Progenitor cell of endocrine pancreas (in vitro differentiated cells): ENCODE measurements around the gene MGAT5. TPM values are rescaled to one million over a fixed set of nuclear protein-coding genes. Genes with fewer than 3 reads are reported as not detected.

Experiments used
- DNase-seq: peaks from one replicate; pipeline ENCODE4 v3.0.0; 2021; ENCODE audit warnings: low spot score; ENCODE audit not compliant: unreplicated experiment
- H3K27ac Mint-ChIP-seq: 2 replicates; pipeline ENCODE4 v1.8.0; 2021; ENCODE audit warnings: mild to moderate bottlenecking, moderate library complexity, mixed read lengths
- H3K27me3 Mint-ChIP-seq: 2 replicates; pipeline ENCODE4 v1.8.0; 2021; ENCODE audit warnings: mixed read lengths
- H3K36me3 Mint-ChIP-seq: 2 replicates; pipeline ENCODE4 v1.8.0; 2022; ENCODE audit warnings: mixed read lengths; ENCODE audit not compliant: insufficient read depth
- H3K4me1 Mint-ChIP-seq: 2 replicates; pipeline ENCODE4 v1.8.0; 2021; ENCODE audit warnings: low read depth, mixed read lengths
- H3K4me3 Mint-ChIP-seq: 2 replicates; pipeline ENCODE4 v1.8.0; 2021; ENCODE audit warnings: low read depth, mild to moderate bottlenecking, moderate library complexity, mixed read lengths
- H3K9me3 Mint-ChIP-seq: 2 replicates; pipeline ENCODE4 v1.8.0; 2021; ENCODE audit warnings: low read depth, mixed read lengths
- total RNA-seq: library from RNA; stranded (reverse); gene quantifications from 2 replicates; pipeline ENCODE4 v1.2.1, GENCODE V29; 2021
- TF ChIP-seq, protein P1 (sequence below): fragments of 200-600 bp; sonication (generic); IDR thresholded peaks from one replicate; pipeline ENCODE4 v1.5.0; 2021; ENCODE audit warnings: antibody characterized with exemption, mild to moderate bottlenecking; ENCODE audit not compliant: unreplicated experiment

MGAT5 gene
- total RNA-seq, 1 donor from 2014 or later, result 110 TPM

DNA sequence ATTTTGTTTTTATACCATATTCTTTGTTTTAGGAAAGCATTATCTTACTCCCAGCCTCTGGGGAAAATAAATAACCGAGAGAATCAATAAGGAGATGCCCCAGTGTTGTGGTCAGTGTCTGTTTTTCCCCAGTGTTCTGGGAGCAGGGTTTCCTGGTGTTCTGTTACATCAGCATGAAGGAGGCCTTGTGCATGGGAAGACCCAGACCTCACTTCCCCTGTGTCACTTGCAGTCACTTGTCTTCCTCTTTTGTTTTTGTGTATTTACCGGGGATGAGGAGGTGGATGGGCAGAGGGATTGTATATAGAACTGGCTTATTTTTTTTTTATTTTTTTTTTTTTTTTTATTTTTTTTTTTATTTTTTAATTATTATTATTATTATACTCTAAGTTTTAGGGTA lies 45.0 kb upstream of the MGAT5 start:
- Mint-ChIP-seq H3K36me3 (no peaks in the 10 kb centered on the region), H3K27ac (no peak overlapping the region), H3K4me1 (peaks cover 7% of the 10 kb centered on the region), H3K27me3 (no peaks in the 10 kb centered on the region), H3K4me3 (no peak overlapping the region), H3K9me3 (no peaks in the 10 kb centered on the region)
- TF ChIP-seq, protein P1, sequence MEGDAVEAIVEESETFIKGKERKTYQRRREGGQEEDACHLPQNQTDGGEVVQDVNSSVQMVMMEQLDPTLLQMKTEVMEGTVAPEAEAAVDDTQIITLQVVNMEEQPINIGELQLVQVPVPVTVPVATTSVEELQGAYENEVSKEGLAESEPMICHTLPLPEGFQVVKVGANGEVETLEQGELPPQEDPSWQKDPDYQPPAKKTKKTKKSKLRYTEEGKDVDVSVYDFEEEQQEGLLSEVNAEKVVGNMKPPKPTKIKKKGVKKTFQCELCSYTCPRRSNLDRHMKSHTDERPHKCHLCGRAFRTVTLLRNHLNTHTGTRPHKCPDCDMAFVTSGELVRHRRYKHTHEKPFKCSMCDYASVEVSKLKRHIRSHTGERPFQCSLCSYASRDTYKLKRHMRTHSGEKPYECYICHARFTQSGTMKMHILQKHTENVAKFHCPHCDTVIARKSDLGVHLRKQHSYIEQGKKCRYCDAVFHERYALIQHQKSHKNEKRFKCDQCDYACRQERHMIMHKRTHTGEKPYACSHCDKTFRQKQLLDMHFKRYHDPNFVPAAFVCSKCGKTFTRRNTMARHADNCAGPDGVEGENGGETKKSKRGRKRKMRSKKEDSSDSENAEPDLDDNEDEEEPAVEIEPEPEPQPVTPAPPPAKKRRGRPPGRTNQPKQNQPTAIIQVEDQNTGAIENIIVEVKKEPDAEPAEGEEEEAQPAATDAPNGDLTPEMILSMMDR, result no peak
- no peak for DNase-seq

DNA sequence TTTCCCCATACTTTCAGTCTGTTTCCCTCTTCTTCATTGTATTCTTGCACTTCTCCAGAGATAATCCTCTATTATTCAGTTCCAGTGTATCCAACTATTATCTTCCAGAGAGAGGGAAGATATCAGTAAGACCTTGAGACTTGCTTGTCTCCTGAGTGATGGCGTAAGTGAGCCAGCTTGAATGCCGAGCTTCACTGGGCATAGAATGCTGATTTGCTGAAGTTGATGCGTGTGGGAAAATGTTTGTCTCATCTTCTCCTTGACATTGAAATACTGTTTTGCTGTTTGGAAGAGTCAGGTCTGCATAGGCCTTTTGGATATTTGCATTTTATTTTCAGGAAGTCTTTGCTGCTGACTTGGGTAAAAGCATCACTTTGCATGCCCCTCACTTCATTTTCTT lies 41.1 kb upstream of the MGAT5 start:
- no peak for DNase-seq
- Mint-ChIP-seq H3K4me1 (peaks cover 12% of the 10 kb centered on the region), H3K27me3 (no peaks in the 10 kb centered on the region), H3K27ac (no peak overlapping the region), H3K4me3 (no peak overlapping the region), H3K9me3 (peaks cover 9% of the 10 kb centered on the region), H3K36me3 (peaks cover 9% of the 10 kb centered on the region)
- TF ChIP-seq, protein P1, result no peak

DNA sequence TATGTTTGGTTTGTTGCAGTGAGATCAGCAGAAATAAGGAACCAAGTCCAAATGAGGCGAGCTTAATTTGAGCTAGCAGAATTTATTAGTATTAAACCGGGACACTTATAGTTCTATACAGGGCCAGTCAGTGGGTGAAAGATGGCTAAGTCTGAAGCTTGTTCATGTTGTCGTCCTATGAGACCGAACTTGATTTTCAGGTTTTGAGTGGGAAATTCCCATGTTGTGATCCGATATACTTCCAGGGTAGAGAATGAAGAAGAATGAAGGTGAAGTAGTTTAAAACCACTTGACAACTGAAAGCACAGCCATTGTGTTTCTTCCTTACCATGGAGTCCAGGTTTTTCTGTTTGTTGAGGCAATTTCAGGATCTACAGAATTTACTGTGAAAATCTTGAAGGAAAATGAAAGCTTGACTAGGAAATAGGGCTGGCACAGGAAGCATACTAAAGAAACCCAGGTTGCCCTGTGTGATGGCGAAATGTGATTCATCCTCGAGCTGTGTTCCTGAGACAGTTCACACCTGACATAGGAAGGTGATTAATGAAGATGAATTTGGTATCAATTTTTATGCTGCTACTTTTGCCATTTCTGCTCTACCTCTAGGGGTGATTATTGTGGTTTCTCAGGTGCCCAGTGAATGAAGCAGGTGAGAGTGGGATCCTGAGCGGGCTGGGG lies 37.6 kb upstream of the MGAT5 start:
- peaks cover 9% of the 10 kb centered on the region for H3K9me3 Mint-ChIP-seq

DNA sequence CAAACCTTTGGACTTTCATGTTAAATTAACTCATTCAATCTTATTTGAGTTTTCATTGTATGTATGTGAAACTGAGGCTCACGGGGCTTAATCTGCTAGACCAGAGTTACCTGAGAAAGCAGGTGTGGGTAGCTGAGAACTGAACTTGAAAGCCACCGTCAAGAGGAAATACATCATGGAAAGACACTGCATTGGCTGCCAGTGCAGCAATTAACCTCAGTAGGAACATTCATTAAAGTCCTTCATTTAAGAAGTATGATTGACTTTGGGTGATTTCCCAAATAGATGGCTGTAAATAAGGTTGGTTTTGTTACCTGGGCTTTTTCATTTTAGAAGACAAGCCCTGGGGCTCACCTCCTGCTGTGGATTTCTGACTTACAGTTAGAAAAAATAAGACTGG lies 36.5 kb upstream of the MGAT5 start:
- no peaks in the 10 kb centered on the region for H3K27me3 Mint-ChIP-seq

More for the DNA sequence above, 37.6 kb upstream of the MGAT5 start:
- Mint-ChIP-seq H3K4me1 (peaks cover 24% of the 10 kb centered on the region), H3K27ac (no peak overlapping the region), H3K27me3 (no peaks in the 10 kb centered on the region), H3K36me3 (peaks cover 9% of the 10 kb centered on the region), H3K4me3 (no peak overlapping the region)
- TF ChIP-seq, protein P1, result no peak
- DNase-seq, result no peak

DNA sequence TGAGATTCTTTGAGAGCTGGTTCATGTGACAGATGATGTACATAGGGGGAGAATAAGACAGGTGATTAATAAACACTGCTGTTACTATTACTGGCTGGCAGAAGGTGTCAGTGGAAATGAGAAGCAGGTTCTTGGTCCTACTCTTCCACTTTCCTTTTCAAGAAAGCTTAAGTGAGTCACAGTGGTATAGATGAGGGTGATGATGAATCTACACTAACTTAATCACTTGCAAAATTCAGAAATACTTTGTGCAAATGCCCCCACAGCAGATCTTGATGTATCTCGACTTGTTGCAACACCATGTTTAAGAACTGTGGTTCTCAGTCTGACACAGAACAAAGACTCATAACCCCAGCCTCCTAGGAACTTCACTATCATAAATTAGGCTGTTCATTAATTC lies 35.9 kb upstream of the MGAT5 start:
- TF ChIP-seq, protein P1, result no peak
- Mint-ChIP-seq H3K9me3 (peaks cover 9% of the 10 kb centered on the region), H3K27me3 (no peaks in the 10 kb centered on the region), H3K27ac (no peak overlapping the region), H3K36me3 (peaks cover 9% of the 10 kb centered on the region), H3K4me3 (no peak overlapping the region), H3K4me1 (peaks cover 26% of the 10 kb centered on the region)
- DNase-seq, result no peak

More for the DNA sequence above, 36.5 kb upstream of the MGAT5 start:
- TF ChIP-seq, protein P1, result no peak
- peaks cover 9% of the 10 kb centered on the region for H3K9me3 Mint-ChIP-seq
- no peak overlapping the region for H3K4me3 Mint-ChIP-seq
- peaks cover 9% of the 10 kb centered on the region for H3K36me3 Mint-ChIP-seq
- H3K27ac Mint-ChIP-seq, result no peak overlapping the region
- peaks cover 27% of the 10 kb centered on the region for H3K4me1 Mint-ChIP-seq
- no peak for DNase-seq
